ENCODE data around the gene MORC3. TPM values are rescaled to one million over a fixed set of nuclear protein-coding genes. Genes with fewer than 3 reads are reported as not detected.

MORC3 gene
- total and polyA plus RNA-seq, 9 of the 15 experiments (the other 6 are each of a cell fraction or from before 2014, with no cell fraction given), result 12.7 to 53.7 (median 36.0) TPM

GRCh38 chr21:36320421-36321324, 676 bp downstream of the MORC3 start (continued):
- no peak for TF ChIP-seq E2F1 (CRISPR knock-in tag; IDR thresholded peaks at IDR 0.05)
- TF ChIP-seq CREBBP (IDR thresholded peaks at IDR 0.05; ENCODE audit: low read depth, low read length), result no peak
- TF ChIP-seq ZNF347 (CRISPR knock-in tag; IDR thresholded peaks at IDR 0.05; ENCODE audit: low read depth), result no peak
- no peak for TF ChIP-seq EP400 (IDR thresholded peaks at IDR 0.05)
- peak; percentile 88; the same call in 1 of the 2 replicates for TF ChIP-seq HDAC2 (IDR thresholded peaks at IDR 0.05)
- no peak for TF ChIP-seq HCFC1 (IDR thresholded peaks at IDR 0.05; ENCODE audit: low read depth, low read length)
- no peak for TF ChIP-seq SAFB2 (IDR thresholded peaks at IDR 0.05; ENCODE audit: borderline replicate concordance, low read depth, low read length, severe bottlenecking)
- TF ChIP-seq RB1 (IDR thresholded peaks at IDR 0.05; ENCODE audit: low read depth), result peak; percentile 15; the same call in 1 of the 2 replicates
- peak; percentile 55 for TF ChIP-seq CCNT2 (IDR thresholded peaks at IDR 0.05; ENCODE audit: borderline replicate concordance, extremely low read depth, insufficient read length, low read depth, low read length)
- no peak for TF ChIP-seq GATAD2B (IDR thresholded peaks at IDR 0.05; ENCODE audit: borderline replicate concordance)
- peak; percentile 20 for TF ChIP-seq ARHGAP35 (IDR thresholded peaks at IDR 0.05; ENCODE audit: partially characterized antibody)
- TF ChIP-seq ZBTB33 (CRISPR knock-in tag; IDR thresholded peaks at IDR 0.05), result no peak
- peak; percentile 50; the same call in 1 of the 2 replicates for TF ChIP-seq BCL6 (CRISPR knock-in tag; IDR thresholded peaks at IDR 0.05)
- no peak for TF ChIP-seq MITF (IDR thresholded peaks at IDR 0.05)
- no peak for TF ChIP-seq MBD2 (IDR thresholded peaks at IDR 0.05; ENCODE audit: borderline replicate concordance, low read depth)
- TF ChIP-seq RAD51 (IDR thresholded peaks at IDR 0.05; ENCODE audit: borderline replicate concordance, low read depth), result no peak
- TF ChIP-seq ZBTB12 (CRISPR knock-in tag; IDR thresholded peaks at IDR 0.05), result no peak
- TF ChIP-seq ZEB2 (IDR thresholded peaks at IDR 0.05), result peak; percentile 59
- peak in 1 of 2 experiments; percentile 55; a peak in 2 of 4 replicates for TF ChIP-seq TBL1XR1 (IDR thresholded peaks at IDR 0.05; ENCODE audit: low read length in 2 of 2)
- TF ChIP-seq RBM17 (IDR thresholded peaks at IDR 0.05; ENCODE audit: borderline replicate concordance, low read depth, low read length), result no peak
- TF ChIP-seq MIER1 (IDR thresholded peaks at IDR 0.05; ENCODE audit: low read depth), result no peak
- TF ChIP-seq ZNF445 (CRISPR knock-in tag; IDR thresholded peaks at IDR 0.05; ENCODE audit: low read depth), result no peak
